Hindlimb muscle (tissue), 1 donor: ENCODE measurements around the gene EPS8L2. TPM values are rescaled to one million over a fixed set of nuclear protein-coding genes. Genes with fewer than 3 reads are reported as not detected.

Experiments used
- DNase-seq: peaks from one replicate; pipeline ENCODE4 v3.0.0-alpha.2; 2013
- polyA plus RNA-seq: library from polyadenylated mRNA; unstranded; fragments of 120-200 nt; gene quantifications from one replicate; pipeline ENCODE4 v1.2.1, GENCODE V29; 2013; ENCODE audit not compliant: insufficient read length

Gene EPS8L2
- polyA plus RNA-seq, 1 donor: 3.7 TPM

- no peak for DNase-seq
Measured at GRCh38 chr11:704781-705645, 1.0 kb upstream of the EPS8L2 start.

DNA sequence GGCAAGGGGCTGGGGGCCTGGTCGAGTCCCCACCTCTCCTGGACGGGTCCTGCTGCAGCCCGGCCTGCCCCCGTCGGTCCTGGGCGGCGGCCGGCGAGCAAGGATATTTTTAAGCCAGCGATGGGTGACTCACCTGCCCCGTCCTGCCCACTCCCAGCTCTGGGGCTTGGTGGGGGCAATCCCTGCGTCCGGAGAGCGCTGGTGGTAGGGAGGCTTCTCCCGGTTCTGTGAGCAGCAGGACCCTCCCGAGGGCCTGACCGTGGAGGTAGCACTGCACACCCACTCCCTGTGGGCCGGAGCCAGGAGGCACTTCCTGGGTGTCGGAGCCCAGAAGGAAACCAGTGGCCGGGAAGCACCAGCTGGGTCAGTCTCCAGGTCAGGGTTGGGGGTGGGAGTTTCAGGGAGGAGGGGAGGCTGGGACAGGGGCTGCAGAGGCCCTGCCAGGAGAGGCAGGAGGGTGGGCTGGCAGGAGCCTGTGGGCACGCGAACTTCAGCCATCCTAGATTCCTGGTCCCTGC lies 467 bp downstream of the EPS8L2 start:
- no peak for DNase-seq

DNA sequence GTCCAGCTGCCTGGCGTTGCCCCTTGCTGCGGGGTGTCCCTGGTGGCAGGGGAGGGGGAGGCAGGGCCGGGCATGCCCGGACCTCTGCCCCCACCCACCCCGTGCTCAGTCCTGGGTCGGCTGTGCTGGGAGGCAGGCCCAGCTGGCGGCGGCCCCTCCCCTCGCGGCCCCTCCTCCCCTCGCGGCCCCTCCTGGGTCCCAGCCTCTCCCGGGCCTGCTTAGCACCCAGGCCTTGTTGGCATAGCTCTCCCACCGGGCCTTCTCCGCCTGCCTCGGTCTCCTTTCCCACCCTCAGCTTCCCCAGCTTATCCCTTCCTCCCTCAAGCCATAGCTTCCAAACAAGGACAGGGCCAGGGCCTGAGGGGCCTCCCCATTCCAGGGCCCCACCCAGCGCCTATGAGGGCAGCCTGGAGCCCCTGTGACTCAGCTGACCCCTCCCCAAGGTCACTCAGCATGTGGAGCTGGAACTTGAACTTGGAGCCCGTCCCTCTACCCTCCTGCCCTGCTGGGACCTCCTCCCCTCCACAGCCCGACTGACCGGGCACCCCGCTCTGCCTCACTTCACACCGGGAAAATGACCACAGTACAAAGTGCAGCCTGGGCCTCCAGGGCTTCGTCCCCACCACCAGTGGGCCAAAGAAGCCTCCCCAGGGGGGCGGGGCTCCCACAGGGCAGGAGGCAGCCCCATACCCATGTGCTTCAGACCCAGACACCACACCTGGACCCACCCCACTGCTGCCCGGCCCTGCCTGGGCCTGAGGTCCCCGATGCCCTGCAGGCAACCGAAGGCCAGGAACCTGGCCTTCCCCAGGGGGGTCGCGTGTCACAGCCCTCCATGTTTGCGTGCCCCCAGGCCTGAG lies 1.2 kb downstream of the EPS8L2 start:
- DNase-seq: no peak

GRCh38 chr11:707817-708420 lies 1.9 kb downstream of the EPS8L2 start:
- DNase-seq: no peak

GRCh38 chr11:708511-708910 lies 2.5 kb downstream of the EPS8L2 start:
- DNase-seq: no peak

DNA sequence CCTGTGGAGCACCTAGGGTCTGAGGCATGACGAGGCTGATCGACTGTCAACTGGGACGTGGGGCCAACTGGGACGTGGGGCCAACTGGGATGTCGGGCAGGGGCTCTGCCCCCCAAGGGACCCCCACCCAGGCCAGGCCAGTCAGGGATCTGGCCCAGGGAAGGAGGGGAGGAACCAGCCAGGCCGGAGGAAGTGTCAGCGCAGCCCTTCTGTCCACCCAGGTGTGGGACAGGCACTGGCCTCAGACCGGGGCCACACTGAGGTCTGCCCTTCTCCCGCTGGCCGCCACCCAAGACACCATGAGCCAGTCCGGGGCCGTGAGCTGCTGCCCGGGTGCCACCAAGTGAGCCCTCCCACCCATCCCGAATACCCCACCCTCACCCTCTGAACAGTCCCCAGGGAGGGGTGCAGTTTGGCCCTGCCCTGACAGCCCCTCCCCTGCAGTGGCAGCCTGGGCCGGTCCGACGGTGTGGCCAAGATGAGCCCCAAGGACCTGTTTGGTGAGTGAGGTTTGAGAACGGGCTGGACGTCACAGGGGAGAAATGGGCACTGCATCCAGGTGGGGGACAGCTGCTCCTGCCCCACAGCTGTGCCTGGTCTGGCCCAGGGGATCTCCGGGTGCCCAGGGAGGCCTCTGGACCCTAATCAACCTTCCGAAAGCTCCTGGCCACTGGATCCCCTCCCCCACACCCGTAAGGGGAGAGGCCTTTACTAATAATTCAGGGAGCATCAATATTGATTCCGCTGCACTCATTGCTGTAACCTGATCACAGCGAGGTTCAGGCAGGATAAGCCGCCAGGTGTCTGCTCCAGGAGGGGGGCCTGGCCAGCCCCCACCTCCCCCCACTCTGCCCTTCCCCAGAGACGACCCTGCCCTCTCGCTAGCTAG lies 3.3 kb downstream of the EPS8L2 start:
- DNase-seq: no peak

DNA sequence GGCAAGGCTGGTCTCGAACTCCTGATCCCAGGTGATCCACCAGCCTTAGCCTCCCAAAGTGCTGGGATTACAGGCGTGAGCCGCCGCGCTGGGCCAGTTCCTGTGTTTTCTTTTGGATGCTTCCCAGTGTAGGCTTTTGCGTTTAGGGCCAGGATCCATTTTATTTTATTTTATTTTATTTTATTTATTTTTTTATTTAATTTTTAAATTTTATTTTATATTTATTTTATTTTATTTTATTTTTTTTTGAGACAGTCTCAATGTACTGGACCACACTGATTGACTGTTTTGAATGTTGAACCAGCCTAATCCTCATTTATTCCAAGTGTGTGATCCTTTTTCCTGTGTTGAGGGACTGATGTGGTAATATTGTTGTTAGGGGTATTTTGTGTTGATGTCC lies 8.4 kb downstream of the EPS8L2 start:
- DNase-seq: no peak

GRCh38 chr11:719214-720016 lies 13.4 kb downstream of the EPS8L2 start:
- DNase-seq: no peak

- DNase-seq: no peak
Measured at GRCh38 chr11:720017-720641, 14.1 kb downstream of the EPS8L2 start.

DNA sequence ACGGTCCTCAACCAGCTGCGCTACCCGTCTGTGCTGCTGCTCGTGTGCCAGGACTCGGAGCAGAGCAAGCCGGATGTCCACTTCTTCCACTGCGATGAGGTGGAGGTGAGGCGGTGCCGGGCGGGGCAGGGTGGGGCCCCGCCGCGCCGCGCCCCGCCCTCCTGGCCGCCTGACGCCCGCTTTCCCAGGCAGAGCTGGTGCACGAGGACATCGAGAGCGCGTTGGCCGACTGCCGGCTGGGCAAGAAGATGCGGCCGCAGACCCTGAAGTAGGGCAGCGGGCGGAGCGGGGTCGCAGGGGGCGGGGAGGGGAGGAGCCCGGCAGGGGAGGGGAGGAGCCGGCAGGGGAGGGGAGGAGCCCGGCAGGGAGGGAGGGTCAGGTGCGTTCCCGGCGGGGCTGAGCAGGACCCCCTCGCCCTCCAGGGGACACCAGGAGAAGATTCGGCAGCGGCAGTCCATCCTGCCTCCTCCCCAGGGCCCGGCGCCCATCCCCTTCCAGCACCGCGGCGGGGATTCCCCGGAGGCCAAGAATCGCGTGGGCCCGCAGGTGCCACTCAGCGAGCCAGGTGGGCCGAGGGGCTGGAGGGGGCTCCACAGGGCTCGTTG lies 14.7 kb downstream of the EPS8L2 start:
- DNase-seq: no peak

- no peak for DNase-seq
Measured at GRCh38 chr11:721247-721740, 15.3 kb downstream of the EPS8L2 start.

DNA sequence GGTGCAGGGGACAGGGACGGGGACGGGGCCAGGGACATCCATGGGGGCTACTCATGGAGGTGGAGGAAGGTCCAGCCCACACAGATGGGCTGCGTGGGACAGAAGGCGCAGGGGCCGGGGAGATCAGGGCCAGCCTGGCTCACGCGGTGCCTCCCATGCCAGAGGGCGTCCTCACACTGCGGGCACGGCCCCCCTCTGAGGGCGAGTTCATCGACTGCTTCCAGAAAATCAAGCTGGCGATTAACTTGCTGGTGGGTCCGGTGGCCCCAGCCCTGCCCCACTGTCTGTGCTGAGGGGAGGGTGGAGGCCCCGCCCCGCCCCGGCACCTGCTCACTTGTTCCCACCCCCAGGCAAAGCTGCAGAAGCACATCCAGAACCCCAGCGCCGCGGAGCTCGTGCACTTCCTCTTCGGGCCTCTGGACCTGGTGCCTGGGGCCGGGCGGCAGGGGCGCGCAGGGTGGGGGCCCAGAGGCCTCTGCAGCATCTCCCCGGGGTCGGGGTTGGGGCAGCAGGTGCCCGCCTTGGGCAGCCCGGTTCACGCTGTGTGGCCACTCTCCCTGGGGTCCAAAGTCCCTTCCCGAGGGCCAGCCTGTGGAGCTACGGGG lies 15.8 kb downstream of the EPS8L2 start:
- no peak for DNase-seq

GRCh38 chr11:722346-722811 lies 16.3 kb downstream of the EPS8L2 start:
- no peak for DNase-seq

DNA sequence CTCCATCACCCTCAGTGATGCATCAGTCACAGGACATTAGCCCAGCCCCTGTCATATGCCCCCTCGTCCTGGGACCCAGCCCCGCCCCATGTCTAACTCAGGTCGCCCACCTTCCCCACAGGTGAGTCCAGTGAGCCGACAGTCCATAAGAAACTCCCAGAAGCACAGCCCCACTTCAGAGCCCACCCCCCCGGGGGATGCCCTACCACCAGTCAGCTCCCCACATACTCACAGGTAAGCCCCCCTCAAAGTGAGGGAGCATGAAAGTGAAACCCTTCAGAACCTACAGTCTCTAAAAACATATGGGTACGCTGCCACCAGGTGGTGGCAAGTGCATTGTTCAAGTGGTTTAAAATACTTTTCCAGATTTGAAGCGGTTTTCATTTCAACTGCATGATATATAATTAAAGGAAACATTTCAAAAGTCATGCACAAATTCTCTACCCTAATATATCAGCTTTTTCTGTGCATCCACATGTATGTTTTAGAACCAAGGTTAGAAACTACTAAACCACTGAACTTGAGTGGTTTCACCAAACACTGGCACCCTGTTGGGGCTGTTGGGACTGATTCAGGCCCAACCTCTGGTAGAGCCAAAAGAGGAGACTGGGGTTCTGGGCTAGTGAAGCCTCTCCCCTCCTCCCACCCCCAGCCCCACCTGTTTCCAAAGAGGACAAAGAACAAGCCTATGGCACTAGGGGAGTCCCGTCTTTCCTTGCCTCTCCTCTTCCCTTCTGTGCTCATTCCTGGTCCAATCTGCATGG lies 17.3 kb downstream of the EPS8L2 start:
- peak; percentile 63 for DNase-seq

DNA sequence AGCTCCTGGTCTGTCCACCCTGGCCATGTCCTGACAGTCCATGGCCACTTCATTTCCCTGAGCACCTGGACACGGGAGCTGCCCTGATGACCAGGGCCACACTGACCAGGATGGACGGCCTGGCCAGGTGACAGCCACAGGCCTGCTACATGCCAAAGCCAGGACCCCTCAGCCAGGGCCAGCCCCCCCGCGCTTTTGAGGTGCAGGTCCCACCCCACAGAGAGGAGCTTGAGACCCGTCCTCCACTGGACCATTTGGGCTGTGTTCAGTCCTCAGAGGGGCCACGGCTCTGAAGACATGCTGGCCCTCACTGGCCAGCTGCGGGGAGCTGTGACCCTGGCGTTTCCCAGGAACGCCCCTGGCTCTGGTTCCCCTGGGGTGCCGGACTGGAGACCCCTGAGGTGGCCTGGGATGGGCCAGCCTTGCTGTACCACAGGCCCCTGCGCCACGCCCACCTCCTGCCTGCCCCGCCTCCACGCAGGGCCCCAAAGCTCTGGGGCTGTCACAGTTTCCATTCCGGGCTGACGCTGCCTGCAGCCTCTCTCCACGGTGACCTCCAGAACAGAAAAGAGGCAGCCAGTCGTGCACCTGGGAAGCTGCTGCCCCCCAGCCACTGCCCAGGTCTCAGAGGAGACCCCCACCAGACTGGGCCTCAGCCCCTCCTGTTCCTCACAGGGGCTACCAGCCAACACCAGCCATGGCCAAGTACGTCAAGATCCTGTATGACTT lies 18.2 kb downstream of the EPS8L2 start:
- DNase-seq: no peak

DNA sequence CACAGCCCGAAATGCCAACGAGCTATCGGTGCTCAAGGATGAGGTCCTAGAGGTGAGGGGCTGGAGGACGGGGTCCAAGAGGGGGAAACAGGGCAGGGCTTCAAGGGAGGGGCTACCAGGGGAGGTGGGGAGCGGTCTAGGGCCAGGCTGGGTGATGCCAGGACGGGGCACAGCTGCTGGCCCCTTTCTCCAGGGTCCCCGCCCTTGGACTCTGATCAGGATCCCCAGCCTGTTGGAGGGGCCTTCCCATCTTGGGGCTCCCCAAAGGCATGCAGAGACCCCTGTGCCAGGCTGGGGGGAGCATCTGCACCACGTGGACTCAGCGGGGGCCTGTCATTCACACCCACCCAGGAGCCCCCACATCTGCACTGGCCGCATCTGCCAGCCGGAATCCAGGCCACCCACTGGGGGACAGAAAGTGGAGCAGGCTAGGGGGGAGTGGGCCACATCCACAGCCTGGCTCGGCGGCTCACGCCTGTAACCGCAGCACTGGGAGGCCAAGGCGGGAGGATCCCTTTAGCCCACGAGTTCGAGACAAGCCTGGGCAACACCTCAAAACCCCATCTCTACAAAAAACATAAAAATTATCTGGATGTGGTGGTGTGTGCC lies 18.9 kb downstream of the EPS8L2 start:
- DNase-seq: no peak

- no peak for DNase-seq
Measured at GRCh38 chr11:725624-726202, 19.7 kb downstream of the EPS8L2 start.
